HepG2 (cell line): ENCODE data around the gene PSMB11. TPM values are rescaled to one million over a fixed set of nuclear protein-coding genes. Genes with fewer than 3 reads are reported as not detected.

Experiments used
- ARID5B ChIP-seq: IDR thresholded peaks from 2 replicates; pipeline ENCODE4 v1.4.0; 2020; ENCODE audit warnings: mild to moderate bottlenecking, missing genetic modification reagents
- ATRX ChIP-seq: sonication (generic); formaldehyde crosslinking; IDR thresholded peaks from 2 replicates; pipeline ENCODE4 v1.4.0; 2020; ENCODE audit warnings: missing genetic modification reagents, borderline replicate concordance
- BHLHE40 ChIP-seq: IDR thresholded peaks from 2 replicates; pipeline ENCODE4 v1.6.1; 2011; ENCODE audit warnings: low read length, improper control_type of control experiment
- CBX2 ChIP-seq, 2 experiments: fragments of 200-600 bp in 1 of 2; sonication (generic); formaldehyde crosslinking in 1 of 2; IDR thresholded peaks; 2 replicates each; pipeline versions ENCODE4 v1.7.0 to v1.8.1; 2018 to 2022; ENCODE audit warnings: low read depth in 2 of 2, low read length in 1 of 2, mild to moderate bottlenecking in 1 of 2, missing genetic modification reagents in 1 of 2
- CBX5 ChIP-seq: sonication (generic); formaldehyde crosslinking; IDR thresholded peaks from 2 replicates; pipeline ENCODE4 v1.4.0; 2020; ENCODE audit warnings: missing genetic modification reagents, borderline replicate concordance
- CENPBD1 ChIP-seq: sonication (generic); formaldehyde crosslinking; IDR thresholded peaks from 2 replicates; pipeline ENCODE4 v1.8.0; 2022; ENCODE audit warnings: missing genetic modification reagents, low read depth, mild to moderate bottlenecking, borderline replicate concordance
- GTF3A ChIP-seq: sonication (generic); formaldehyde crosslinking; conservative IDR thresholded peaks from 2 replicates; pipeline ENCODE4 v1.4.0; 2020; ENCODE audit warnings: mild to moderate bottlenecking, missing genetic modification reagents
- KLF15 ChIP-seq: sonication (generic); formaldehyde crosslinking; IDR thresholded peaks from 2 replicates; pipeline ENCODE4 v1.8.1; 2023; ENCODE audit warnings: borderline replicate concordance, mild to moderate bottlenecking, inconsistent platforms, missing genetic modification reagents, mixed read lengths
- PHB2 ChIP-seq: fragments of 450-650 bp; IDR thresholded peaks from 2 replicates; pipeline ENCODE4 v1.6.1; 2018; ENCODE audit not compliant: partially characterized antibody
- TBL1XR1 ChIP-seq: fragments of 150-350 bp; IDR thresholded peaks from 2 replicates; pipeline ENCODE4 v1.6.1; 2014; ENCODE audit warnings: borderline replicate concordance, low read length; ENCODE audit not compliant: partially characterized antibody
- TBP ChIP-seq: sonication (generic); formaldehyde crosslinking; IDR thresholded peaks from 2 replicates; pipeline ENCODE4 v1.5.0; 2020; ENCODE audit warnings: missing genetic modification reagents
- ZBTB39 ChIP-seq: sonication (generic); formaldehyde crosslinking; IDR thresholded peaks from 2 replicates; pipeline ENCODE4 v1.5.0; 2020; ENCODE audit warnings: missing genetic modification reagents
- ZNF18 ChIP-seq: sonication (generic); formaldehyde crosslinking; IDR thresholded peaks from 2 replicates; pipeline ENCODE4 v1.8.0; 2022; ENCODE audit warnings: mild to moderate bottlenecking, missing genetic modification reagents; ENCODE audit not compliant: insufficient replicate concordance
- ZNF205 ChIP-seq: IDR thresholded peaks from 2 replicates; pipeline ENCODE4 v1.6.1; 2018; ENCODE audit warnings: missing biosample characterization, missing genetic modification reagents
- ZNF251 ChIP-seq: sonication (generic); formaldehyde crosslinking; IDR thresholded peaks from 2 replicates; pipeline ENCODE4 v1.9.0; 2021; ENCODE audit warnings: mild to moderate bottlenecking, missing genetic modification reagents
- ZNF263 ChIP-seq: sonication (generic); formaldehyde crosslinking; IDR thresholded peaks from 2 replicates; pipeline ENCODE4 v1.4.0; 2020; ENCODE audit warnings: missing genetic modification reagents
- ZNF496 ChIP-seq: sonication (generic); formaldehyde crosslinking; IDR thresholded peaks from 2 replicates; pipeline ENCODE4 v1.8.1; 2023; ENCODE audit warnings: mild to moderate bottlenecking, moderate library complexity, missing genetic modification reagents; ENCODE audit not compliant: insufficient replicate concordance
- ZNF549 ChIP-seq: sonication (generic); formaldehyde crosslinking; IDR thresholded peaks from 2 replicates; pipeline ENCODE4 v1.5.0; 2020; ENCODE audit warnings: missing genetic modification reagents
- ZNF691 ChIP-seq: sonication (generic); formaldehyde crosslinking; IDR thresholded peaks from 2 replicates; pipeline ENCODE4 v1.4.0; 2020; ENCODE audit warnings: missing genetic modification reagents, low read depth, mild to moderate bottlenecking, borderline replicate concordance
- polyA plus RNA-seq, 8 experiments: library from polyadenylated mRNA; depleted of rRNA in 3 of 8; stranded (reverse) in 7 of 8; unstranded in 1 of 8; fragments of >200 nt; fragmentation: Illumina TruSeq in 4 of 8; extraction: Trizol in 4 of 8; gene quantifications; 2 replicates each; pipeline versions ENCODE4 v1.2.1 to v1.2.3, GENCODE V29; 2011 to 2016; ENCODE audit warnings: low read depth in 4 of 8, missing spikeins in 1 of 8, mixed read lengths in 1 of 8; ENCODE audit not compliant: insufficient read depth in 1 of 8
- total RNA-seq, 5 experiments: library from RNA; depleted of rRNA; stranded (reverse); fragments of >200 nt; fragmentation: Illumina TruSeq; extraction: Trizol; gene quantifications; 2 replicates each; pipeline ENCODE4 v1.2.3, GENCODE V29; 2016; ENCODE audit warnings: low read depth in 1 of 5

Gene PSMB11
- total and polyA plus RNA-seq, 2 of the 13 experiments (the other 11 are each of a cell fraction or from before 2014, with no cell fraction given), result not detected

- TF ChIP-seq ZBTB39 (no peak), ZNF263 (CRISPR knock-in tag) (peak; percentile 56), CENPBD1 (no peak), ZNF691 (CRISPR knock-in tag) (0 out of 2 replicates have a peak, but pooled peaks have one; percentile 33), GTF3A (CRISPR knock-in tag) (no peak), ZNF205 (CRISPR knock-in tag) (0 out of 2 replicates have a peak, but pooled peaks have one; percentile 61), ZNF251 (no peak), CBX2 (IDR thresholded peaks at IDR 0.05; ENCODE audit: low read depth, low read length) (no peak), CBX2 (CRISPR knock-in tag; IDR thresholded peaks at IDR 0.05; ENCODE audit: low read depth) (peak; percentile 63; the same call in 1 of the 2 replicates), ZNF496 (no peak), KLF15 (CRISPR knock-in tag) (no peak; the same call in 1 of the 2 replicates), BHLHE40 (peak; percentile 45; the same call in 1 of the 2 replicates), ZNF18 (CRISPR knock-in tag) (peak; percentile 69), ARID5B (peak; percentile 48; the same call in 1 of the 2 replicates), ZNF549 (CRISPR knock-in tag) (no peak), ATRX (CRISPR knock-in tag) (no peak), PHB2 (no peak), CBX5 (CRISPR knock-in tag) (no peak), TBL1XR1 (peak; percentile 22), TBP (no peak)
These were observed 31.9 kb upstream of the PSMB11 start, which contains the start of gene C14orf93 (continued) for GRCh38 chr14:23009939-23010726.
